Vagina (tissue), 2 donors: ENCODE measurements around the gene SEMA4B.

Experiments
- CTCF ChIP-seq, 3 experiments: fragments of 450-650 bp in 2 of 3; fragments of 200-600 bp in 1 of 3; sonication (generic) in 1 of 3; IDR thresholded peaks; one replicate each; pipeline ENCODE4 v1.5.1; 2017 to 2019; ENCODE audit warnings: antibody characterized with exemption in 3 of 3, mild to moderate bottlenecking in 2 of 3, moderate library complexity in 2 of 3
- POLR2A ChIP-seq, 2 donors: fragments of 450-650 bp; IDR thresholded peaks; one replicate each; pipeline ENCODE4 v1.6.1; 2017; ENCODE audit warnings: antibody characterized with exemption in 2 of 2, mild to moderate bottlenecking in 2 of 2, moderate library complexity in 2 of 2
- POLR2AphosphoS5 ChIP-seq, 2 donors: sonication (generic); formaldehyde crosslinking; IDR thresholded peaks; one replicate each; pipeline ENCODE4 v1.9.0; 2017; ENCODE audit warnings: antibody characterized with exemption in 2 of 2, mild to moderate bottlenecking in 2 of 2, low read depth in 1 of 2; ENCODE audit not compliant: insufficient read depth in 1 of 2

GRCh38 chr15:90190606-90191343, 10.4 kb upstream of the SEMA4B start:
- TF ChIP-seq CTCF (IDR thresholded peaks at IDR 0.05) (no peak), POLR2AphosphoS5 (IDR thresholded peaks at IDR 0.05; ENCODE audit: insufficient read depth in 1 of 2, low read depth in 1 of 2) (no peak), POLR2A (IDR thresholded peaks at IDR 0.05) (no peak)
